Naive thymus-derived CD8-positive, alpha-beta T cell (primary cell): ENCODE data around the gene DCAF8. TPM values are rescaled to one million over a fixed set of nuclear protein-coding genes. Genes with fewer than 3 reads are reported as not detected.
A peak's percentile ranks its signal among the peaks of the same experiment; 100 is the strongest.
"Not testable (repeated sequence)": the region's sequence is repeated elsewhere in the genome, so short reads cannot be mapped to it uniquely, and the experiment has no call there.

Experiments used
- ATAC-seq, 2 donors: fragments of 150-1000 bp; cut with Tn5 transposase in 1 of 2; sonication (Bioruptor Pico), chemical (Tn5 transposase) in 1 of 2; 1 replicate in 1 of 2; 2 replicates in 1 of 2; pipeline ENCODE4 v1.10.0; 2021; ENCODE audit warnings: mild to moderate bottlenecking in 2 of 2, moderate library complexity in 2 of 2
- POLR2A ChIA-PET: fragments of 350-600 bp; sonication (Branson Sonifier 250); formaldehyde crosslinking; loops from one replicate; lab custom pipeline; 2021; ENCODE audit warnings: antibody characterized with exemption; lab: Charles Lee
- DNase-seq, 10 donors: peaks; one replicate each; pipeline versions ENCODE4 v3.0.0 to v3.0.0-alpha.2; 2020 to 2022
- H3K27ac Mint-ChIP-seq, 10 donors: one replicate each; pipeline ENCODE4 v1.8.0; 2020 to 2022; ENCODE audit warnings: mild to moderate bottlenecking in 10 of 10, mixed read lengths in 10 of 10, moderate library complexity in 4 of 10, inconsistent platforms in 1 of 10
- H3K27me3 Mint-ChIP-seq, 5 donors: one replicate each; pipeline ENCODE4 v1.8.0; 2021 to 2022; ENCODE audit warnings: mixed read lengths in 5 of 5
- H3K36me3 Mint-ChIP-seq, 3 donors: one replicate each; pipeline ENCODE4 v1.8.0; 2020 to 2022; ENCODE audit warnings: mixed read lengths in 3 of 3, mild to moderate bottlenecking in 2 of 3, inconsistent platforms in 1 of 3
- H3K4me1 Mint-ChIP-seq, 4 donors: one replicate each; pipeline ENCODE4 v1.8.0; 2021 to 2022; ENCODE audit warnings: mixed read lengths in 4 of 4
- H3K4me3 Mint-ChIP-seq, 10 donors: one replicate each; pipeline ENCODE4 v1.8.0; 2020 to 2022; ENCODE audit warnings: mild to moderate bottlenecking in 10 of 10, mixed read lengths in 10 of 10, moderate library complexity in 6 of 10, inconsistent platforms in 1 of 10
- H3K9me3 Mint-ChIP-seq, 9 donors: one replicate each; pipeline ENCODE4 v1.8.0; 2020 to 2022; ENCODE audit warnings: mixed read lengths in 9 of 9, mild to moderate bottlenecking in 3 of 9, inconsistent platforms in 1 of 9, moderate library complexity in 1 of 9
- polyA plus RNA-seq, 3 donors: library from polyadenylated mRNA; unstranded; fragments of 300-500 nt; fragmentation: Illumina TruSeq; gene quantifications; one replicate each; pipeline ENCODE4 v1.2.3, GENCODE V29; 2021
- total RNA-seq, 8 experiments: library from RNA in 2 of 8; stranded (reverse) in 2 of 8; gene quantifications; one replicate each; pipeline ENCODE4 v1.2.3 and lab custom pipeline; 2021 to 2026

The DCAF8 gene
- total RNA-seq (100 to 1,000 TPM; 256 TPM), polyA plus RNA-seq (10 to 100 TPM; 46.9 to 51.6 (median 49.5) TPM), total RNA-seq (lab: John Stamatoyannopoulos, UW) (59.3 to 172 (median 99.9) reads per million in 6 experiments)

- peak within 1 kb of the TSS; percentile 96 to 100 (median 98) for H3K27ac Mint-ChIP-seq
- H3K9me3 Mint-ChIP-seq = no peaks in the 10 kb centered on the region
- DNase-seq (peak; percentile 92 to 99 (median 96)), ATAC-seq (peak; percentile 85 to 87)
- peaks cover 16 to 54% (median 45%) of the 10 kb centered on the region in 4 donors for H3K4me1 Mint-ChIP-seq
- POLR2A ChIA-PET = interaction anchor here (0.6 to 5.5 kb wide), 19 partner anchors 9 to 230 kb away, joined by 3 to 47 read pairs (median 5); partner anchors contain the start of genes IGSF8, PEA15, PEX19 and PIGM
- H3K27me3 Mint-ChIP-seq = no peaks in the 10 kb centered on the region
- peaks cover 0 to 17% (median 2%) of the 10 kb centered on the region in 3 donors for H3K36me3 Mint-ChIP-seq
- H3K4me3 Mint-ChIP-seq = peak within 1 kb of the TSS; percentile 95 to 99 (median 97)
These were observed at the start of gene DCAF8 for GRCh38 chr1:160261893-160262794. DCAF8 (minus strand) TSS chr1:160262549; CDS start chr1:160244008, 18,541 bp downstream.

- DNase-seq (no peak), ATAC-seq (no peak)
- Mint-ChIP-seq H3K4me3 (no peak overlapping the region), H3K27ac (peak overlapping the region in 4 of 10 donors; percentile 6 to 63 (median 36)), H3K4me1 (peaks cover 0 to 3% (median 1%) of the 10 kb centered on the region in 4 donors), H3K27me3 (no peaks in the 10 kb centered on the region), H3K36me3 (peaks cover 5 to 95% (median 35%) of the 10 kb centered on the region in 3 donors), H3K9me3 (no peaks in the 10 kb centered on the region)
- POLR2A ChIA-PET = no interaction called here
These were observed 47.2 kb upstream of the DCAF8 start for GRCh38 chr1:160309571-160309970.

DNA sequence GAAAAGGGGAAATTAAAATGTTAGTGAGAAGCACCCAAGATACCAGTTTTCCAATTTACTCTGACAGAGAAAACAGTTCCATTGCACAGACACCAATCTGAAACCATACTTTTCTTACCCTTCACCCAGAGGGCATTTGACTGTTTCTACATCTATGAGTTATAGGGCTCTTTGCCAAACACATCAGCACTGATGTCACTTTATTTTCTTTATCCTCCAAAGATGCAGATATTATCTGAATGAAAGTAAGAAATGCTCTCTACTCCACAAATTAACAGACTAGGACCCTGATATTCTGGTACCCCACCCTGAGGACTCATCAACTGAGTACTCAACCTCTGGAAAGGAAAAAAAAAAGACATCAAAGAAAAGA lies 46.8 kb upstream of the DCAF8 start:
- peaks cover 0 to 3% (median 1%) of the 10 kb centered on the region in 4 donors for H3K4me1 Mint-ChIP-seq
- H3K27ac Mint-ChIP-seq = peak overlapping the region in 6 of 10 donors; percentile 6 to 66 (median 36)
- POLR2A ChIA-PET = interaction anchor here (0.9 kb wide), 1 partner anchor 25 kb away, joined by 3 read pairs; no protein-coding TSS in a partner anchor
- no peaks in the 10 kb centered on the region for H3K27me3 Mint-ChIP-seq
- peaks cover 5 to 93% (median 34%) of the 10 kb centered on the region in 3 donors for H3K36me3 Mint-ChIP-seq
- no peak for ATAC-seq
- H3K9me3 Mint-ChIP-seq = no peaks in the 10 kb centered on the region
- no peak overlapping the region for H3K4me3 Mint-ChIP-seq
- DNase-seq = no peak

DNA sequence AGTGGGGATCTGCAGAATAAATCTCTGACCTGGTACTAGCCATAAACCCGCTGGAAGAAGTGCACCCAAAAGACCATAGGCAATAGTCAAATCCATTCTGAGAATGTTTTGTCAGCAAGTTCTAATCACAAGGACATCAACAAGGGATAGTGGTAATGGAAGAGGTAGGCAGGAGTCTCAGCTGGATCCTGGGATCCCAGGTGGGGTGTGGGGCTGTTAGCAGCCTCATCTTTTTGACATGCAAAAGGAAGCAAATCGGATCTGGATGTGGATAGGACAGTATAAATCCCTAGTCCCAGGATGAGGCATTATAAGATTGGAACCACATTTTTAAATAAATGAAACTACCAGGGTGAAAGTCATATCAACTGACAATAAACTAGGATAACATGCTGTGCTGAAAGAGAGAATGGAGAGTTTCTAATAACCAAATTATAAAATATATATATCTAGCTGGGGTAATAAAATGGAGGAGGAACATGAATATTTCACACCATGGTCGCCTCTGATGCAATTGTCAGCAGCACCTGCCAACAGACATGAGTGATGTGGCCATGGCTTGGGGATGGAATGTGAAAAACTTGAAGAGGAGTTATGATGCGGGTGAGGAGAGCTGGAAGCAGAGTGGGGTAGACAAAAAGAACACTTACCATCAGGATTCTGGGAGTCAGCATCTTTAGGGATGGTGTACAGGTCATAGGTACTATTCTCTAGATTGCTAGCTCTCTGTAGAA lies 46.3 kb upstream of the DCAF8 start:
- ATAC-seq = no peak
- no peaks in the 10 kb centered on the region for H3K27me3 Mint-ChIP-seq
- POLR2A ChIA-PET = interaction anchor here (0.9 kb wide), 1 partner anchor 26 kb away, joined by 3 read pairs; no protein-coding TSS in a partner anchor
- peaks cover 5 to 90% (median 30%) of the 10 kb centered on the region in 3 donors for H3K36me3 Mint-ChIP-seq
- H3K4me1 Mint-ChIP-seq = peaks cover 0 to 3% (median 1%) of the 10 kb centered on the region in 4 donors
- H3K4me3 Mint-ChIP-seq = no peak overlapping the region
- DNase-seq = no peak
- peak overlapping the region in 6 of 10 donors; percentile 12 to 71 (median 65) for H3K27ac Mint-ChIP-seq
- H3K9me3 Mint-ChIP-seq = no peaks in the 10 kb centered on the region

- peaks cover 0 to 2% (median under 1%) of the 10 kb centered on the region in 4 donors for H3K4me1 Mint-ChIP-seq
- POLR2A ChIA-PET = no interaction called here
- no peaks in the 10 kb centered on the region for H3K9me3 Mint-ChIP-seq
- H3K27ac Mint-ChIP-seq = peak overlapping the region in 1 of 10 donors; percentile 59
- no peak overlapping the region for H3K4me3 Mint-ChIP-seq
- no peaks in the 10 kb centered on the region for H3K27me3 Mint-ChIP-seq
- H3K36me3 Mint-ChIP-seq = peaks cover 5 to 84% (median 25%) of the 10 kb centered on the region in 3 donors
- no peak for DNase-seq
- ATAC-seq = no peak
These were observed 44.9 kb upstream of the DCAF8 start for GRCh38 chr1:160307118-160307791.

- no peak for ATAC-seq
- H3K36me3 Mint-ChIP-seq = peaks cover 5 to 74% (median 19%) of the 10 kb centered on the region in 3 donors
- no peaks in the 10 kb centered on the region for H3K4me1 Mint-ChIP-seq
- POLR2A ChIA-PET = no interaction called here
- no peaks in the 10 kb centered on the region for H3K27me3 Mint-ChIP-seq
- DNase-seq = no peak
- H3K9me3 Mint-ChIP-seq = no peaks in the 10 kb centered on the region
- peak overlapping the region in 2 of 10 donors; percentile 21 to 70 for H3K27ac Mint-ChIP-seq
- H3K4me3 Mint-ChIP-seq = no peak overlapping the region
These were observed 37.8 kb upstream of the DCAF8 start for GRCh38 chr1:160300173-160300572.

DNA sequence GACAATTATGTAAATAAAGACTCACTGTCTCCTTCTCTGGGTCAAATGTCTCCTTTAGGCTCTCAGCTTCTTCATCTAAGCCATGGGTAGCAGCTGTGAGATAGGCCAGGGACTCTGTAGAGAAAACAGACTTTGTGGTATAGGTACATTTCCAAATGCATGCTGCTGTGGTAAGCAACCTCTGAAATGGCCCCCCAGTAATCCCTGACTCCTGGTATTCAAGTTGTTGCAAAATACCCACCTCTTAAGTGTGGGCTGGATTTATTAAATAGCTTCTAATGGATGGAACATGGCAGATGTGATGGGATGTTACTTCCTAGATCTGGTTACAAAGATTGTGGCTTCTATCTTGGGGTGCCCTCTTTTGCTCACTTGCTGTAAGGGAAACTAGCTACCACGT lies 33.7 kb upstream of the DCAF8 start:
- POLR2A ChIA-PET = no interaction called here
- no peak for DNase-seq
- H3K4me1 Mint-ChIP-seq = peaks cover 2 to 5% (median 3%) of the 10 kb centered on the region in 4 donors
- no peaks in the 10 kb centered on the region for H3K9me3 Mint-ChIP-seq
- no peak for ATAC-seq
- H3K4me3 Mint-ChIP-seq = no peak overlapping the region
- no peaks in the 10 kb centered on the region for H3K27me3 Mint-ChIP-seq
- no peak overlapping the region for H3K27ac Mint-ChIP-seq
- peaks cover 14 to 96% (median 19%) of the 10 kb centered on the region in 3 donors for H3K36me3 Mint-ChIP-seq

GRCh38 chr1:160293020-160293968 lies 30.9 kb upstream of the DCAF8 start:
- ATAC-seq = no peak

GRCh38 chr1:160291248-160292220 lies 29.2 kb upstream of the DCAF8 start:
- peak; percentile 20 to 85 (median 70) for DNase-seq
- Mint-ChIP-seq H3K36me3 (peaks cover 13 to 82% (median 14%) of the 10 kb centered on the region in 3 donors), H3K4me1 (peaks cover 2 to 7% (median 3%) of the 10 kb centered on the region in 4 donors), H3K4me3 (no peak overlapping the region), H3K27me3 (no peaks in the 10 kb centered on the region), H3K9me3 (no peaks in the 10 kb centered on the region), H3K27ac (peak overlapping the region in 9 of 10 donors; percentile 10 to 91 (median 78))
- peak; percentile 99 for ATAC-seq
- POLR2A ChIA-PET = interaction anchor here (0.6 to 2.7 kb wide), 8 partner anchors 11 to 207 kb away, joined by 3 to 25 read pairs (median 5); partner anchors contain the start of genes DCAF8 and IGSF8

More at GRCh38 chr1:160293020-160293968, 30.9 kb upstream of the DCAF8 start:
- Mint-ChIP-seq H3K9me3 (no peaks in the 10 kb centered on the region), H3K27me3 (no peaks in the 10 kb centered on the region), H3K4me1 (peaks cover 2 to 7% (median 3%) of the 10 kb centered on the region in 4 donors), H3K36me3 (peaks cover 14 to 96% (median 16%) of the 10 kb centered on the region in 3 donors), H3K4me3 (no peak overlapping the region), H3K27ac (peak overlapping the region in 4 of 10 donors; percentile 15 to 69 (median 57))
- DNase-seq = no peak
- POLR2A ChIA-PET = interaction anchor here (1.9 to 2.7 kb wide), 2 partner anchors 100 to 194 kb away, joined by 6 to 13 read pairs; partner anchors contain the start of gene IGSF8

- not testable (repeated sequence) for H3K9me3 Mint-ChIP-seq, ATAC-seq, H3K27me3 Mint-ChIP-seq, H3K27ac Mint-ChIP-seq, DNase-seq, H3K4me3 Mint-ChIP-seq
- POLR2A ChIA-PET = interaction anchor here (0.6 to 0.7 kb wide), 2 partner anchors 189 to 193 kb away, joined by 4 read pairs; partner anchors contain the start of gene IGSF8
- Mint-ChIP-seq H3K36me3 (peaks cover 4 to 48% (median 5%) of the 10 kb centered on the region in 3 donors), H3K4me1 (peaks cover 18 to 35% (median 28%) of the 10 kb centered on the region in 4 donors)
These were observed 25.4 kb upstream of the DCAF8 start for GRCh38 chr1:160287769-160288168.
